Trophoblast cell (in vitro differentiated cells and primary cell): ENCODE measurements around the gene PRKAR1B.
"Not testable (repeated sequence)": the region's sequence is repeated elsewhere in the genome, so short reads cannot be mapped to it uniquely, and the experiment has no call there.

Source experiments
- DNase-seq, 2 donors: peaks; one replicate each; pipeline ENCODE4 v3.0.0-alpha.2; 2016
- H2AFZ ChIP-seq: 2 replicates; pipeline ENCODE4 v1.6.1; 2013; ENCODE audit warnings: low read length, moderate library complexity, mild to moderate bottlenecking; ENCODE audit not compliant: insufficient read depth, poor library complexity
- H2AK5ac ChIP-seq: 2 replicates; pipeline ENCODE4 v1.6.1; 2013; ENCODE audit warnings: mild to moderate bottlenecking, low read length
- H2BK120ac ChIP-seq: 2 replicates; pipeline ENCODE4 v1.6.1; 2013; ENCODE audit warnings: low read length, mild to moderate bottlenecking, moderate library complexity; ENCODE audit not compliant: insufficient read depth, poor library complexity
- H2BK12ac ChIP-seq: 2 replicates; pipeline ENCODE4 v1.6.1; 2013; ENCODE audit warnings: mild to moderate bottlenecking, low read length, moderate library complexity
- H2BK5ac ChIP-seq: 2 replicates; pipeline ENCODE4 v1.6.1; 2013; ENCODE audit warnings: low read length, low read depth, moderate library complexity, mild to moderate bottlenecking; ENCODE audit not compliant: poor library complexity
- H3K14ac ChIP-seq: 2 replicates; pipeline ENCODE4 v1.6.1; 2013; ENCODE audit warnings: mild to moderate bottlenecking, low read length
- H3K18ac ChIP-seq: 2 replicates; pipeline ENCODE4 v1.6.1; 2013; ENCODE audit warnings: mild to moderate bottlenecking, low read length
- H3K23ac ChIP-seq: 2 replicates; pipeline ENCODE4 v1.6.1; 2013; ENCODE audit warnings: low read length
- H3K27ac ChIP-seq: 2 replicates; pipeline ENCODE4 v1.5.1; 2013; ENCODE audit warnings: low read depth, mild to moderate bottlenecking, inconsistent platforms, low read length, moderate library complexity
- H3K27me3 ChIP-seq: 2 replicates; pipeline ENCODE4 v1.6.1; 2013; ENCODE audit warnings: inconsistent platforms, mild to moderate bottlenecking, low read length, moderate library complexity; ENCODE audit not compliant: insufficient read depth
- H3K36me3 ChIP-seq, 2 experiments: 1 replicate in 1 of 2; 2 replicates in 1 of 2; pipeline ENCODE4 v1.6.1; 2013; ENCODE audit warnings: low read length in 2 of 2, mild to moderate bottlenecking in 2 of 2, moderate library complexity in 1 of 2; ENCODE audit not compliant: insufficient read depth in 2 of 2, control insufficient read depth in 1 of 2
- H3K4ac ChIP-seq: 2 replicates; pipeline ENCODE4 v1.6.1; 2013; ENCODE audit warnings: low read depth, mild to moderate bottlenecking, low read length, moderate library complexity
- H3K4me1 ChIP-seq, 2 experiments: 1 replicate in 1 of 2; 2 replicates in 1 of 2; pipeline ENCODE4 v1.6.1; 2013; ENCODE audit warnings: low read length in 2 of 2, mild to moderate bottlenecking in 2 of 2, moderate library complexity in 1 of 2; ENCODE audit not compliant: insufficient read depth in 2 of 2, control insufficient read depth in 1 of 2
- H3K4me2 ChIP-seq: 2 replicates; pipeline ENCODE4 v1.6.1; 2013; ENCODE audit warnings: inconsistent platforms, mild to moderate bottlenecking, low read length, moderate library complexity
- H3K4me3 ChIP-seq: 2 replicates; pipeline ENCODE4 v1.5.1; 2013; ENCODE audit warnings: mild to moderate bottlenecking, low read depth, low read length, inconsistent platforms
- H3K79me1 ChIP-seq: one replicate; pipeline ENCODE4 v1.6.1; 2013; ENCODE audit warnings: low read length
- H3K79me2 ChIP-seq: 2 replicates; pipeline ENCODE4 v1.6.1; 2013; ENCODE audit warnings: low read length, mild to moderate bottlenecking; ENCODE audit not compliant: control insufficient read depth, insufficient read depth, poor library complexity
- H3K9ac ChIP-seq: 2 replicates; pipeline ENCODE4 v1.6.1; 2013; ENCODE audit warnings: mild to moderate bottlenecking, low read length
- H3K9me3 ChIP-seq: 2 replicates; pipeline ENCODE4 v1.6.1; 2013; ENCODE audit warnings: low read depth, mild to moderate bottlenecking, control low read depth, inconsistent platforms, low read length; ENCODE audit not compliant: insufficient read depth
- H4K12ac ChIP-seq: 2 replicates; pipeline ENCODE4 v1.6.1; 2013; ENCODE audit warnings: low read depth, mild to moderate bottlenecking, low read length, moderate library complexity
- H4K8ac ChIP-seq: 2 replicates; pipeline ENCODE4 v1.6.1; 2013; ENCODE audit warnings: low read depth, mild to moderate bottlenecking, low read length, moderate library complexity
- H4K91ac ChIP-seq: one replicate; pipeline ENCODE4 v1.6.1; 2013; ENCODE audit warnings: low read depth, mild to moderate bottlenecking, low read length, moderate library complexity
- WGBS: extraction: QIAGEN DNeasy Blood & Tissue Kit; methylation state at CpG from one replicate; pipeline ENCODE4 v1.1.7; 2013; ENCODE audit warnings: missing lambda C conversion rate; ENCODE audit not compliant: insufficient read length, insufficient coverage; ENCODE audit errors: extremely low coverage; 5-methylcytosine and 5-hydroxymethylcytosine counted together

Gene PRKAR1B

GRCh38 chr7:637826-638225 lies 89.3 kb downstream of the PRKAR1B start:
- Histone ChIP-seq H2AK5ac (no peak overlapping the region), H3K4me2 (no peak overlapping the region), H2AFZ (no peak overlapping the region), H3K4me1 (no peaks in the 10 kb centered on the region), H2BK12ac (no peak overlapping the region), H3K27ac (no peak overlapping the region), H3K18ac (no peak overlapping the region), H3K4ac (no peak overlapping the region), H2BK5ac (no peak overlapping the region), H3K4me3 (no peak overlapping the region), H3K79me2 (no peaks in the 10 kb centered on the region), H4K12ac (no peak overlapping the region), H3K9me3 (no peaks in the 10 kb centered on the region), H3K23ac (no peak overlapping the region), H3K36me3 (no peaks in the 10 kb centered on the region), H4K91ac (no peak overlapping the region), H2BK120ac (no peak overlapping the region), H3K79me1 (no peaks in the 10 kb centered on the region), H4K8ac (no peak overlapping the region), H3K9ac (no peak overlapping the region), H3K14ac (no peak overlapping the region), H3K27me3 (no peaks in the 10 kb centered on the region)
- WGBS = no CpG with 5 or more reads among the region's 12 CpGs
- no peak for DNase-seq

DNA sequence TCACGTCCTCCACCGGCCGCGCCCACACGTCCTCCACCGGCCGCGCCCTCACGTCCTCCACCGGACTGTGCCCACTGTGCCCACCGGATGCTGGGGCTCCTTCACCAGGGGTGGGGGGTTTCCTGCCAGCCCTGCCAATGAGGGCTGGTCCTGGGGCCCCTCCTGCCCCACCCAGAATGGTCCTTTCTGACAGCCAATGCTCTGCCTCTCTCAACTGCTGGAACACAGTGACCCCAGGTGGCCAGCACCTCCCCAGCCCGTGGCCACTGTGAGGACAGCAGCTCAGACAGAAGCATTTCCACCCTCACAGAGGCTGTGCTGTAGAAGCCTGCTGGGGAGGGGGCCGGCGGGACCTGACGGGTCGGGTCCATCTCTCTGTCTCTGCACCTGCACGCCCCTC lies 90.7 kb downstream of the PRKAR1B start:
- no peak overlapping the region for H2BK12ac ChIP-seq
- DNase-seq = peak; percentile 38 to 43
- no CpG with 5 or more reads among the region's 17 CpGs for WGBS
- no peak overlapping the region for H3K4me2 ChIP-seq
- H3K36me3 ChIP-seq = no peaks in the 10 kb centered on the region
- no peak overlapping the region for H2AFZ ChIP-seq
- H3K79me1 ChIP-seq = no peaks in the 10 kb centered on the region
- no peak overlapping the region for H3K18ac ChIP-seq
- no peak overlapping the region for H4K91ac ChIP-seq
- no peak overlapping the region for H4K8ac ChIP-seq
- H4K12ac ChIP-seq = no peak overlapping the region
- no peak overlapping the region for H2BK120ac ChIP-seq
- no peak overlapping the region for H2AK5ac ChIP-seq
- H2BK5ac ChIP-seq = no peak overlapping the region
- H3K14ac ChIP-seq = no peak overlapping the region
- H3K79me2 ChIP-seq = peaks cover 2% of the 10 kb centered on the region
- no peaks in the 10 kb centered on the region for H3K4me1 ChIP-seq
- no peak overlapping the region for H3K27ac ChIP-seq
- no peaks in the 10 kb centered on the region for H3K27me3 ChIP-seq
- no peak overlapping the region for H3K4me3 ChIP-seq
- H3K9ac ChIP-seq = no peak overlapping the region
- no peak overlapping the region for H3K23ac ChIP-seq
- H3K4ac ChIP-seq = no peak overlapping the region
- no peaks in the 10 kb centered on the region for H3K9me3 ChIP-seq

- not testable (repeated sequence) for H3K4me3 ChIP-seq, H3K27me3 ChIP-seq, H3K23ac ChIP-seq, H2AFZ ChIP-seq, H3K79me2 ChIP-seq, H4K12ac ChIP-seq, H2BK5ac ChIP-seq, H3K4me1 ChIP-seq, H3K4ac ChIP-seq, H2BK120ac ChIP-seq, H4K91ac ChIP-seq, H3K36me3 ChIP-seq, H3K27ac ChIP-seq, H3K4me2 ChIP-seq, H4K8ac ChIP-seq, H3K14ac ChIP-seq, H3K9ac ChIP-seq, H2AK5ac ChIP-seq, H2BK12ac ChIP-seq, H3K9me3 ChIP-seq, H3K79me1 ChIP-seq, H3K18ac ChIP-seq
- no CpG with 5 or more reads among the region's 81 CpGs for WGBS
- peak; percentile 33 to 44 for DNase-seq
Measured at GRCh38 chr7:635687-636382, 91.2 kb downstream of the PRKAR1B start.

DNA sequence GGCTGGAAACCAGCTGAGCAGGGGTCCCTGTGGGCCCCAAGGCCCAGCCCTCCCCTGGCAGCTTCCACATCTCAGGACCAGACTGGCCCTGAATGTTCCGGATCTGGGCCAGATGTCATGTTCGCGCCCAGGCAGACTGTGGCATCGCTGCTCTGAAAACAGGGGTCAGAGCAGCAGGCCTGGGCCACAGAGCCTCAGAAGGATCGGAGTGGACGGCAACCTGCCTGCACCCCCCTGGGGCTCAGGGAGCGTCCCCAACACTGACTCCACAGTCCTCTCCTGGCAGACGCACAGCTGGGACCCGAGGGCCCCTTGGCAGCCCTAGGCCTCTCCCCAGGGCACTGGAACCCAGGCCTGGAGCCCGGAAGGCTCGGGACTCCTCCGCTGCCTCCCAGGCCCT lies 91.9 kb downstream of the PRKAR1B start:
- Histone ChIP-seq H3K79me1 (no peaks in the 10 kb centered on the region), H4K91ac (no peak overlapping the region), H2BK120ac (no peak overlapping the region), H3K9ac (no peak overlapping the region), H3K4me1 (no peaks in the 10 kb centered on the region), H4K12ac (no peak overlapping the region), H3K4me2 (no peak overlapping the region), H2BK5ac (no peak overlapping the region), H3K27me3 (no peaks in the 10 kb centered on the region), H3K27ac (no peak overlapping the region), H2AK5ac (no peak overlapping the region), H2BK12ac (no peak overlapping the region), H4K8ac (no peak overlapping the region), H3K4ac (no peak overlapping the region), H3K79me2 (peaks cover 2% of the 10 kb centered on the region), H2AFZ (no peak overlapping the region), H3K9me3 (no peaks in the 10 kb centered on the region), H3K4me3 (no peak overlapping the region), H3K36me3 (no peaks in the 10 kb centered on the region), H3K23ac (no peak overlapping the region), H3K18ac (no peak overlapping the region), H3K14ac (no peak overlapping the region)
- WGBS = no CpG with 5 or more reads among the region's 12 CpGs
- no peak for DNase-seq
